Trophoblast cell (in vitro differentiated cells and primary cell): ENCODE measurements around the gene IPCEF1.

Experiments used
- DNase-seq, 2 donors: peaks; one replicate each; pipeline ENCODE4 v3.0.0-alpha.2; 2016
- H2AFZ ChIP-seq: 2 replicates; pipeline ENCODE4 v1.6.1; 2013; ENCODE audit warnings: low read length, moderate library complexity, mild to moderate bottlenecking; ENCODE audit not compliant: insufficient read depth, poor library complexity
- H2AK5ac ChIP-seq: 2 replicates; pipeline ENCODE4 v1.6.1; 2013; ENCODE audit warnings: mild to moderate bottlenecking, low read length
- H2BK120ac ChIP-seq: 2 replicates; pipeline ENCODE4 v1.6.1; 2013; ENCODE audit warnings: low read length, mild to moderate bottlenecking, moderate library complexity; ENCODE audit not compliant: insufficient read depth, poor library complexity
- H2BK12ac ChIP-seq: 2 replicates; pipeline ENCODE4 v1.6.1; 2013; ENCODE audit warnings: mild to moderate bottlenecking, low read length, moderate library complexity
- H2BK5ac ChIP-seq: 2 replicates; pipeline ENCODE4 v1.6.1; 2013; ENCODE audit warnings: low read length, low read depth, moderate library complexity, mild to moderate bottlenecking; ENCODE audit not compliant: poor library complexity
- H3K14ac ChIP-seq: 2 replicates; pipeline ENCODE4 v1.6.1; 2013; ENCODE audit warnings: mild to moderate bottlenecking, low read length
- H3K18ac ChIP-seq: 2 replicates; pipeline ENCODE4 v1.6.1; 2013; ENCODE audit warnings: mild to moderate bottlenecking, low read length
- H3K23ac ChIP-seq: 2 replicates; pipeline ENCODE4 v1.6.1; 2013; ENCODE audit warnings: low read length
- H3K27ac ChIP-seq: 2 replicates; pipeline ENCODE4 v1.5.1; 2013; ENCODE audit warnings: low read depth, mild to moderate bottlenecking, inconsistent platforms, low read length, moderate library complexity
- H3K27me3 ChIP-seq: 2 replicates; pipeline ENCODE4 v1.6.1; 2013; ENCODE audit warnings: inconsistent platforms, mild to moderate bottlenecking, low read length, moderate library complexity; ENCODE audit not compliant: insufficient read depth
- H3K36me3 ChIP-seq, 2 experiments: 1 replicate in 1 of 2; 2 replicates in 1 of 2; pipeline ENCODE4 v1.6.1; 2013; ENCODE audit warnings: low read length in 2 of 2, mild to moderate bottlenecking in 2 of 2, moderate library complexity in 1 of 2; ENCODE audit not compliant: insufficient read depth in 2 of 2, control insufficient read depth in 1 of 2
- H3K4ac ChIP-seq: 2 replicates; pipeline ENCODE4 v1.6.1; 2013; ENCODE audit warnings: low read depth, mild to moderate bottlenecking, low read length, moderate library complexity
- H3K4me1 ChIP-seq, 2 experiments: 1 replicate in 1 of 2; 2 replicates in 1 of 2; pipeline ENCODE4 v1.6.1; 2013; ENCODE audit warnings: low read length in 2 of 2, mild to moderate bottlenecking in 2 of 2, moderate library complexity in 1 of 2; ENCODE audit not compliant: insufficient read depth in 2 of 2, control insufficient read depth in 1 of 2
- H3K4me2 ChIP-seq: 2 replicates; pipeline ENCODE4 v1.6.1; 2013; ENCODE audit warnings: inconsistent platforms, mild to moderate bottlenecking, low read length, moderate library complexity
- H3K4me3 ChIP-seq: 2 replicates; pipeline ENCODE4 v1.5.1; 2013; ENCODE audit warnings: mild to moderate bottlenecking, low read depth, low read length, inconsistent platforms
- H3K79me1 ChIP-seq: one replicate; pipeline ENCODE4 v1.6.1; 2013; ENCODE audit warnings: low read length
- H3K79me2 ChIP-seq: 2 replicates; pipeline ENCODE4 v1.6.1; 2013; ENCODE audit warnings: low read length, mild to moderate bottlenecking; ENCODE audit not compliant: control insufficient read depth, insufficient read depth, poor library complexity
- H3K9ac ChIP-seq: 2 replicates; pipeline ENCODE4 v1.6.1; 2013; ENCODE audit warnings: mild to moderate bottlenecking, low read length
- H3K9me3 ChIP-seq: 2 replicates; pipeline ENCODE4 v1.6.1; 2013; ENCODE audit warnings: low read depth, mild to moderate bottlenecking, control low read depth, inconsistent platforms, low read length; ENCODE audit not compliant: insufficient read depth
- H4K12ac ChIP-seq: 2 replicates; pipeline ENCODE4 v1.6.1; 2013; ENCODE audit warnings: low read depth, mild to moderate bottlenecking, low read length, moderate library complexity
- H4K8ac ChIP-seq: 2 replicates; pipeline ENCODE4 v1.6.1; 2013; ENCODE audit warnings: low read depth, mild to moderate bottlenecking, low read length, moderate library complexity
- H4K91ac ChIP-seq: one replicate; pipeline ENCODE4 v1.6.1; 2013; ENCODE audit warnings: low read depth, mild to moderate bottlenecking, low read length, moderate library complexity
- WGBS: extraction: QIAGEN DNeasy Blood & Tissue Kit; methylation state at CpG from one replicate; pipeline ENCODE4 v1.1.7; 2013; ENCODE audit warnings: missing lambda C conversion rate; ENCODE audit not compliant: insufficient read length, insufficient coverage; ENCODE audit errors: extremely low coverage; 5-methylcytosine and 5-hydroxymethylcytosine counted together

Gene IPCEF1

GRCh38 chr6:154360476-154360875 is 3.9 kb upstream of the IPCEF1 start:
- no peak overlapping the region for H2AFZ ChIP-seq
- H3K79me1 ChIP-seq, result no peaks in the 10 kb centered on the region
- no peaks in the 10 kb centered on the region for H3K27me3 ChIP-seq
- no peak overlapping the region for H4K8ac ChIP-seq
- WGBS, result no CpG with 5 or more reads among the region's 3 CpGs
- no peak overlapping the region for H3K18ac ChIP-seq
- no peaks in the 10 kb centered on the region for H3K4me1 ChIP-seq
- H3K23ac ChIP-seq, result no peak overlapping the region
- no peaks in the 10 kb centered on the region for H3K79me2 ChIP-seq
- H2BK120ac ChIP-seq, result no peak overlapping the region
- no peak overlapping the region for H2BK12ac ChIP-seq
- H4K91ac ChIP-seq, result no peak overlapping the region
- no peak overlapping the region for H3K4me3 ChIP-seq
- H3K27ac ChIP-seq, result no peak overlapping the region
- no peak for DNase-seq
- H3K4ac ChIP-seq, result no peak overlapping the region
- no peak overlapping the region for H3K4me2 ChIP-seq
- H2AK5ac ChIP-seq, result no peak overlapping the region
- H3K36me3 ChIP-seq, result no peaks in the 10 kb centered on the region
- no peak overlapping the region for H4K12ac ChIP-seq
- H3K14ac ChIP-seq, result no peak overlapping the region
- H3K9me3 ChIP-seq, result no peaks in the 10 kb centered on the region
- no peak overlapping the region for H3K9ac ChIP-seq
- H2BK5ac ChIP-seq, result no peak overlapping the region

- no peaks in the 10 kb centered on the region for H3K79me2 ChIP-seq
- DNase-seq, result peak; percentile 48 to 62
- no CpG with 5 or more reads among the region's 4 CpGs for WGBS
Measured at GRCh38 chr6:154359679-154360078, 3.1 kb upstream of the IPCEF1 start.

GRCh38 chr6:154359161-154359574 is 2.6 kb upstream of the IPCEF1 start:
- Histone ChIP-seq H3K14ac (no peak overlapping the region), H2AFZ (no peak overlapping the region), H4K8ac (no peak overlapping the region), H3K4me3 (no peak overlapping the region), H3K27ac (no peak overlapping the region), H4K12ac (no peak overlapping the region), H2BK12ac (no peak overlapping the region), H3K4me2 (no peak overlapping the region), H2BK120ac (no peak overlapping the region), H3K36me3 (no peaks in the 10 kb centered on the region), H3K79me1 (no peaks in the 10 kb centered on the region), H3K18ac (no peak overlapping the region), H3K9ac (no peak overlapping the region), H2AK5ac (no peak overlapping the region), H3K9me3 (no peaks in the 10 kb centered on the region), H2BK5ac (no peak overlapping the region), H3K4ac (no peak overlapping the region), H3K27me3 (no peaks in the 10 kb centered on the region), H3K79me2 (no peaks in the 10 kb centered on the region), H3K23ac (no peak overlapping the region), H3K4me1 (no peaks in the 10 kb centered on the region), H4K91ac (no peak overlapping the region)
- no CpG with 5 or more reads among the region's 10 CpGs for WGBS
- DNase-seq, result peak in 1 of 2 donors; percentile 27

More at GRCh38 chr6:154359679-154360078, 3.1 kb upstream of the IPCEF1 start:
- Histone ChIP-seq H2AK5ac (no peak overlapping the region), H3K18ac (no peak overlapping the region), H4K91ac (no peak overlapping the region), H3K27me3 (no peaks in the 10 kb centered on the region), H2BK5ac (no peak overlapping the region), H2BK12ac (no peak overlapping the region), H3K9ac (no peak overlapping the region), H4K12ac (no peak overlapping the region), H2BK120ac (no peak overlapping the region), H3K4me2 (no peak overlapping the region), H3K9me3 (no peaks in the 10 kb centered on the region), H2AFZ (no peak overlapping the region), H3K4me3 (no peak overlapping the region), H3K79me1 (no peaks in the 10 kb centered on the region), H4K8ac (no peak overlapping the region), H3K23ac (no peak overlapping the region), H3K4ac (no peak overlapping the region), H3K36me3 (no peaks in the 10 kb centered on the region), H3K4me1 (no peaks in the 10 kb centered on the region), H3K14ac (no peak overlapping the region), H3K27ac (no peak overlapping the region)

GRCh38 chr6:154358019-154358545 is 1.5 kb upstream of the IPCEF1 start:
- H4K91ac ChIP-seq, result no peak overlapping the region
- H2BK12ac ChIP-seq, result no peak overlapping the region
- H3K23ac ChIP-seq, result no peak overlapping the region
- no peak overlapping the region for H3K4me3 ChIP-seq
- H3K36me3 ChIP-seq, result no peaks in the 10 kb centered on the region
- no peak overlapping the region for H2BK5ac ChIP-seq
- no peaks in the 10 kb centered on the region for H3K79me2 ChIP-seq
- no peak overlapping the region for H3K4ac ChIP-seq
- no peak overlapping the region for H2AK5ac ChIP-seq
- H4K12ac ChIP-seq, result no peak overlapping the region
- no peaks in the 10 kb centered on the region for H3K4me1 ChIP-seq
- no CpG with 5 or more reads among the region's 5 CpGs for WGBS
- H3K14ac ChIP-seq, result no peak overlapping the region
- H3K27ac ChIP-seq, result no peak overlapping the region
- no peaks in the 10 kb centered on the region for H3K9me3 ChIP-seq
- H3K4me2 ChIP-seq, result no peak overlapping the region
- no peaks in the 10 kb centered on the region for H3K27me3 ChIP-seq
- H4K8ac ChIP-seq, result no peak overlapping the region
- no peak overlapping the region for H3K9ac ChIP-seq
- H3K79me1 ChIP-seq, result no peaks in the 10 kb centered on the region
- H2BK120ac ChIP-seq, result no peak overlapping the region
- H3K18ac ChIP-seq, result no peak overlapping the region
- peak; percentile 21 to 51 for DNase-seq
- no peak overlapping the region for H2AFZ ChIP-seq
